ENCODE measurements around the gene CYSRT1.

- TF ChIP-seq CTCF (conservative IDR thresholded peaks at IDR 0.05; ENCODE audit: low read depth, low read length) (no peak), EZH2phosphoT487 (IDR thresholded peaks at IDR 0.05; ENCODE audit: borderline replicate concordance, low read length) (no peak)
Measured at GRCh38 chr9:137269231-137269772, 44.3 kb downstream of the CYSRT1 start.
